ENCODE measurements around the gene ASIC2. TPM values are rescaled to one million over a fixed set of nuclear protein-coding genes. Genes with fewer than 3 reads are reported as not detected.

The ASIC2 gene
- total RNA-seq, 1 experiment from 2014 or later, result 4.1 TPM

DNA sequence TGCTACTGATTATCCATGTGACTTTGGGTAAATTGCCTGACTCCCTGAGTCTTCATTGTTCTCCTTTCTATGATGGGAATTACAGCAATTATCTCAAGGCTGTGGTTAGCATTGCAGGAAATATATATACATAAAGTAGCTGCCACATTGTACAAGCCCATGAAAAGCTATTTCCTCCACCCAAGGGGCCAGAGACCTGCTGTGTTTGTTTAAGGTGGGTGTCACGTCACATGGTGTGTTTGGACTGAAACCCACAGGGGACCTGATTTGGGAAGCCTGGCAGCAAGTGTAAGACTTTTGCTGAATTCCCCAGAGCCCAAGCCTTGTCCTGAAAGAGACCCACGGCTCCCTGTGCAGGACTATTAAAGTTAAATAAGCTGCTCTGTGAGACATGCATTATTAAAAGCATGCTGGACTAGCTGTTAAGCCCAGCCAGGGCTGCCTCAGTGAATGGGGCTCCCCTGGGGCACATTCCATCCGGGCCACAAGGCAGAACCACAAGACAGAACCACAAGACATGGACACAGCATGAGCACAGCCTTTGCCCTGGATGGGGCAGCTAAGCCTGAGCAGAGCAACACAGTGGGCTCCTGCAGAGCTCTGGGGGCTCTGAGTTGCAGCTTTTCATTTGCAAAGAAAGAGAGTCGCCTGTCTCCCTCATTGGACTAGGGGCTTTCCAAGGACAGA, 152.5 kb downstream of the ASIC2 start:
- no peaks in the 10 kb centered on the region for H3K36me3 ChIP-seq (ENCODE audit: control insufficient read depth, insufficient read depth, low read length)
- intact Hi-C loops (cut with micrococcal nuclease; ENCODE audit: unreplicated experiment), result no loop called here
- H3K27ac ChIP-seq (ENCODE audit: low read length), result no peak overlapping the region
- H3K4me3 ChIP-seq (ENCODE audit: low read depth in 2 of 2, low read length in 2 of 2), result no peak overlapping the region
- H3K9me3 ChIP-seq (ENCODE audit: control insufficient read depth, insufficient read depth, low read depth, low read length), result no peaks in the 10 kb centered on the region
- BruUV-seq (replicated peaks), result no TSS peak
- POLR2A ChIA-PET, result no interaction called here
- H3K27me3 ChIP-seq (ENCODE audit: control insufficient read depth, insufficient read depth, low read length), result no peaks in the 10 kb centered on the region
- in situ Hi-C loops (cut with HindIII; ENCODE audit: low pct_unique_long_range_greater_than_20kb, low sequenced_read_pairs), result no loop called here
- ATAC-seq (no peak), DNase-seq (ENCODE audit: low read depth, low spot score) (no peak)
- TF ChIP-seq SIN3A (IDR thresholded peaks at IDR 0.05; ENCODE audit: borderline replicate concordance, insufficient read depth, low read depth, low read length), result no peak
- no peak for TF ChIP-seq POLR2AphosphoS5 (IDR thresholded peaks at IDR 0.05; ENCODE audit: low read depth, low read length)
- TF ChIP-seq TCF7L2 (IDR thresholded peaks at IDR 0.05; ENCODE audit: low read depth, low read length), result no peak
- TF ChIP-seq REST (IDR thresholded peaks at IDR 0.05; ENCODE audit: insufficient read depth in 1 of 2, low read depth in 2 of 2, low read length in 1 of 2), result no peak
- TF ChIP-seq CTCF (IDR thresholded peaks at IDR 0.05), result no peak
- no peaks in the 10 kb centered on the region for H3K4me1 ChIP-seq (ENCODE audit: control insufficient read depth, insufficient read depth, low read length)
- CTCF ChIA-PET, result no interaction called here

DNA sequence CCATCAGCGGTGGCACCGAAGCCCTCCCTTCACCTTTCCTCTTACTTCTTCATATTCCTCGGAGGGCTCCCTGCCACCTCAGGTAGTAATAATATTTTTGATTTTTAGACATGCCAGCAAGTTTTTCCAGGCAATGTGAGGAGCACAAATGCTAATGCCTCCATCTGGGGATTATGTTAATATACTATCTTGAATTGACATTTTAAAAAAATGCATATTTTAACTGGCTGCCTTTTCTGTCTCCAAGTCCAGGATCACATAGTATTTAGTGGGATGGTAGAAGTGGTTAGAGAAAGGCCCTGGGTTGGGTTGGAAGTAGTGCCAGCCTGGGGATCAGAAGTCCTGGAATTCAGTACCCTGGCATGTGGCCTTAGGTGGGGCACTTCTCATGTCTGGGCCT, 154.5 kb downstream of the ASIC2 start:
- no peaks in the 10 kb centered on the region for H3K27me3 ChIP-seq (ENCODE audit: control insufficient read depth, insufficient read depth, low read length)
- H3K9me3 ChIP-seq (ENCODE audit: control insufficient read depth, insufficient read depth, low read depth, low read length), result no peaks in the 10 kb centered on the region
- no peak for TF ChIP-seq SIN3A (IDR thresholded peaks at IDR 0.05; ENCODE audit: borderline replicate concordance, insufficient read depth, low read depth, low read length)
- intact Hi-C loops (cut with micrococcal nuclease; ENCODE audit: unreplicated experiment) (no loop called here), in situ Hi-C loops (cut with HindIII; ENCODE audit: low pct_unique_long_range_greater_than_20kb, low sequenced_read_pairs) (no loop called here)
- no TSS peak for BruUV-seq (replicated peaks)
- DNase-seq (ENCODE audit: low read depth, low spot score) (no peak), ATAC-seq (no peak)
- no peaks in the 10 kb centered on the region for H3K36me3 ChIP-seq (ENCODE audit: control insufficient read depth, insufficient read depth, low read length)
- no peak overlapping the region for H3K27ac ChIP-seq (ENCODE audit: low read length)
- no peaks in the 10 kb centered on the region for H3K4me1 ChIP-seq (ENCODE audit: control insufficient read depth, insufficient read depth, low read length)
- ChIA-PET CTCF (no interaction called here), POLR2A (no interaction called here)
- H3K4me3 ChIP-seq (ENCODE audit: low read depth in 2 of 2, low read length in 2 of 2), result no peak overlapping the region

GRCh38 chr17:33137426-33137825, 155.7 kb downstream of the ASIC2 start:
- TF ChIP-seq TCF7L2 (IDR thresholded peaks at IDR 0.05; ENCODE audit: low read depth, low read length) (no peak), REST (IDR thresholded peaks at IDR 0.05; ENCODE audit: insufficient read depth in 1 of 2, low read depth in 2 of 2, low read length in 1 of 2) (no peak), POLR2AphosphoS5 (IDR thresholded peaks at IDR 0.05; ENCODE audit: low read depth, low read length) (no peak), SIN3A (IDR thresholded peaks at IDR 0.05; ENCODE audit: borderline replicate concordance, insufficient read depth, low read depth, low read length) (no peak), CTCF (IDR thresholded peaks at IDR 0.05) (no peak)
- intact Hi-C loops (cut with micrococcal nuclease; ENCODE audit: unreplicated experiment), result no loop called here
- POLR2A ChIA-PET, result no interaction called here
- H3K36me3 ChIP-seq (ENCODE audit: control insufficient read depth, insufficient read depth, low read length), result no peaks in the 10 kb centered on the region
- H3K4me3 ChIP-seq (ENCODE audit: low read depth in 2 of 2, low read length in 2 of 2), result no peak overlapping the region
- DNase-seq (ENCODE audit: low read depth, low spot score) (no peak), ATAC-seq (no peak)
- no peaks in the 10 kb centered on the region for H3K9me3 ChIP-seq (ENCODE audit: control insufficient read depth, insufficient read depth, low read depth, low read length)
- no TSS peak for BruUV-seq (replicated peaks)
- no peaks in the 10 kb centered on the region for H3K27me3 ChIP-seq (ENCODE audit: control insufficient read depth, insufficient read depth, low read length)
- no peaks in the 10 kb centered on the region for H3K4me1 ChIP-seq (ENCODE audit: control insufficient read depth, insufficient read depth, low read length)
- H3K27ac ChIP-seq (ENCODE audit: low read length), result no peak overlapping the region
- CTCF ChIA-PET, result no interaction called here
- in situ Hi-C loops (cut with HindIII; ENCODE audit: low pct_unique_long_range_greater_than_20kb, low sequenced_read_pairs), result no loop called here

Measured in Panc1 (cell line).